GM19035 (cell line): ENCODE measurements around the gene WBP1.
"Not testable (repeated sequence)": the region's sequence is repeated elsewhere in the genome, so short reads cannot be mapped to it uniquely, and the experiment has no call there.

Experiments
- ATAC-seq: cut with Tn5 transposase; IDR thresholded peaks from one replicate; pipeline ENCODE4 v1.9.1; 2021; ENCODE audit not compliant: unreplicated experiment

Gene WBP1

DNA sequence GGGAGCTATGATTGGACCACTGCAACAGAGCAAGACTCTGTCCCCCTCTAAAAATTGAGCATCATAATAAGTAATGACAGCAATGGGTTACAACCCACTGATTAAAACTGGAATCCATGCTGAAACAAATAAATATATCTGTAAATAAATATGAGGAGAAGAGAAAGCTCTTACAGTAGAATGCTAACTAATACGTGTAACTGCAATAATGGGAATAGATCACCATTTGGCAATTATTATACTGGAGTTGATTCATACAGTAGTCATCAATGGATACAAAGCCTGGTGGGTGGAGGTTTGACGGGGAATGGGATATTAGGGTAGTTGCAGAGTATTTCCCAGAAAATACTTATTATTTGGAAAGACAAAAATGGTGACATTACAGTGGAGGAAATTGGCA lies 9.5 kb upstream of the WBP1 start:
- no peak for ATAC-seq

DNA sequence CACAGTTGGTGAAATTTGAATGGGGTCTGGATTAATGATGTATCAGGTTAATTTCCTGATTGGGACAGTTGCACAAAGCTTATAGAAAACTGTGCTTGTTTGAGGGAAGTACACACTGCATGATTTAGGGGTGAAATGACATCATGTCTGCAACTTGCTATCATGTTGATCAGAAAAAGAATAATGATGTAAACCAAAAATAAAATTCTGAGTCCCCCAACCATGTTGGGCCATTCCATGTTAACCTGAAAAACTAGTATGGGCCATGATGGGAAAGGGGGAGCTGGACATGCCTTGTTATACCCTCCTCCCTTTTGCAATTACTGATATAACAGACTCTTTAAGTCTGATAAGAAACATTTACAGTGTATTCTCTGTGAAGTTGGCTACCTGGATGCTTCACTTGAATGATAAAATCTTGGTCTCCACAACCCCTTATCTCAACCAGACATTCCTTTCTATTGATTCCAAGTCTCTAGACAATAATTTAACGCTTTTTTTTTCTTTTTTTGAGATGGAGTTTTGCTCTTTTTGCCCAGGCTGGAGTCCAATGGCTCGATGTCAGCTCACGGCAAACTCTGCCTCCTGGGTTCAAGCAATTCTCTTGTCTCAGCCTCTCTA lies 7.6 kb upstream of the WBP1 start:
- ATAC-seq: no peak

DNA sequence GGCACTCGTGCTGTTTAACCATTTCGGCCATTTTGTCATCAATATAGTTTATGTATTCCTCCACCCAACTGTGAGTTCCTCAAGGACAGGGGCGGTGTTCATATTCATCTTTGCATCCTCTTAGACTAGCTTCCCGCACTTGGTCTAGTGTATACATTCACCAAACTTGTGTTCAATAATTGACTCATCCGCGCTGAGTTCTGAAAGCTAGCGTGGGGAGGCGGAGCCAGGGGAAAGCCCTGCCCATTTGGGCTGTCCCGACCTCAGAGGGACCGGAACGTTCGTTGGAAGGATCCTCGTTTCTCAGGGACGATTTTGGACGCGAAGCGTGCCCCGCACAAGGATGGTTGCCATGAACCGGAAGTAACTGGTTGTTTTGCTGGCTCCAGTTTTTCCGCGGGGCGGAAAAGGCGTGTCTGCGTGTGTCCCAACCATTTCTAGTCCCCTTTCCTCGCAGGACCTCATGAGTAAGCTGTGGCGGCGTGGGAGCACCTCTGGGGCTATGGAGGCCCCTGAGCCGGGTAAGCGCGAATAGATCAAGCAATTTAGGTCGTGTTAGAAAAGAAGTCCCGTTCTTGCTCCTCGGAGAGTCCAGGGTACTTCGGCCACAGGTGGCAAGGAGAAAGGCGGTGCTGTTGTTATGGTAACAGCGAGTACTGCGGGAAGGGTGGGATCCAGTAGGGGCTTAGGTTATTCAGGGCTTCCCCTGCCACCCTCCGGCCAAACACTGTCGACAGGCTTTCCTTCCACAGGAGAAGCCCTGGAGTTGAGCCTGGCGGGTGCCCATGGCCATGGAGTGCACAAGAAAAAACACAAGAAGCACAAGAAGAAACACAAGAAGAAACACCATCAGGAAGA lies 3.4 kb upstream of the WBP1 start, which contains the start of gene INO80B:
TSS of gene INO80B (plus strand) at position 434 of the 858 bp plus-strand sequence. CDS start at position 464, 30 bp downstream.
- peak; percentile 47 for ATAC-seq

DNA sequence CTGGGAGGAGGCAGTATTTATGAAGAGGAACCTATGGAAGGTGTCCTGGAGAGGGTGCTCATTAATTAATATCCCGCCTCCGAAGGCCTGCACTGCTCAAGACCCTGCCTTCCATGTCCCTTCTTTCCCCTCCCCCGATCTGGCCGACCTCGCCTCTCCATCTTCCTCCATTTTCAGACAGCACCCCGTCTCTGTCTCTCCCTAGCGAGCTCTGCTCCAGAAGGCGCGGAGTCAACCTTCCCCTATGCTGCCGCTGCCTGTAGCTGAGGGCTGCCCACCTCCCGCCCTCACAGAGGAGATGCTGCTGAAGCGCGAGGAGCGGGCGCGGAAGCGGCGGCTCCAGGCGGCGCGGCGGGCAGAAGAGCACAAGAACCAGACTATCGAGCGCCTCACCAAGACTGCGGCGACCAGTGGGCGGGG lies 1.1 kb upstream of the WBP1 start:
- ATAC-seq: no peak

DNA sequence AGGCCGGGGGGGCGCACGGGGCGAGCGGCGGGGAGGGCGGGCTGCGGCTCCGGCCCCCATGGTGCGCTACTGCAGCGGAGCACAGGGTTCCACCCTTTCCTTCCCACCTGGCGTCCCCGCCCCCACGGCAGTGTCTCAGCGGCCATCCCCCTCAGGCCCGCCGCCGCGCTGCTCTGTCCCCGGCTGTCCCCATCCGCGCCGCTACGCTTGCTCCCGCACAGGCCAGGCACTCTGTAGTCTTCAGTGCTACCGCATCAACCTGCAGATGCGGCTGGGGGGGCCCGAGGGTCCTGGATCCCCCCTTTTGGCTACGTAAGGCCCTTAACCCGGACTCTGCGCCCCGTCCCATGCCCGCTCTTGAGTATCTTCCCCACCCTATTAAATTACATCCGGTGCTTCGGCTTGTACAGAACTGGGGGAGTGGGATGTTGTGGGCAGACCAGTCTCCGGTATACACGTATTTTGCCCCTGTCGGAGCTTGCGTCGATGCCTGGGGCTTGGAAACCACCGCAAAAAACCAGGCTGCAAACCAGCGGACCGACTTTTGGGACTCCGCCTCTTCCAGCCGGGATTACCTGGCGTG lies 598 bp upstream of the WBP1 start:
- peak; percentile 37 for ATAC-seq

DNA sequence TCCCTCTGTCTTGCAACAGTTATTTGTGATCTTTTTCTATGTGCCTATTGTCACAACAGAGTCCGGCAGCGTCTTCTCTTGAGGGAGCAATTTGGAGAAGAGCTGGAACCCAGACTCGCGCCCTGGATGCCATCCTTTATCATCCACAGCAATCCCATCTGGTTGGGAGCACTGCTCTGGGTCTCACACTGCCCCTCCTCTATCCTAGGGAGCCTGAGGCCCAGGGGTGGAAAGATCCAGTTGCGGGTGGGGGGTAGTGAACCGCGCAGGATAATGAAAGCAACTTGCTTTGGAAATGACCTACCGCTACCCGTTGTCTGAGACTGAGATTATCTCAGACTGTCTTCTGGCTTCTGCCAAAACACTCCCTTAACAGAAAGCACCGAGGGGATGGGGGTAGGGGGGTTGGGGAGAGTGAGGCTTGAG lies 713 bp downstream of the WBP1 start:
- ATAC-seq: no peak

DNA sequence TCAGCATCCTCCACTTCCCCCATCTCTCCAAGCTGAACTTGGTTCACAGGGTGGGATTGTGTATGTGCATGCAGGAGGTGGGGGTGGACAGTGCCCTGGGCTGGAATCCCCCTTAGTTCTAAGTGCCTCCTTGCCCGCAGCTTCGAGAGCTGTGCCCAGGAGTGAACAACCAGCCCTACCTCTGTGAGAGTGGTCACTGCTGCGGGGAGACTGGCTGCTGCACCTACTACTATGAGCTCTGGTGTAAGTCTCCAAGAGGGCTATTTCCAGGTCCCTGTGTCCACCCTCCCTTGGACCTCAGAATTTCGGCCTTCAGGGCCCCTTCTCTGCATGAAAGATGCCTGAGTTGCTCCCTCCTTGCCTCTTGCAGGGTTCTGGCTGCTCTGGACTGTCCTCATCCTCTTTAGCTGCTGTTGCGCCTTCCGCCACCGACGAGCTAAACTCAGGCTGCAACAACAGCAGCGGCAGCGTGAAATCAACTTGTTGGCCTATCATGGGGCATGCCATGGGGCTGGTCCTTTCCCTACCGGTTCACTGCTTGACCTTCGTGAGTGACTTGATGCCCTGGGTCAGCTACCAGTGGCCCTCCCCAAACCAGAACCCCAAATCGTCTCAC lies 1.4 kb downstream of the WBP1 start:
- not testable (repeated sequence) for ATAC-seq

DNA sequence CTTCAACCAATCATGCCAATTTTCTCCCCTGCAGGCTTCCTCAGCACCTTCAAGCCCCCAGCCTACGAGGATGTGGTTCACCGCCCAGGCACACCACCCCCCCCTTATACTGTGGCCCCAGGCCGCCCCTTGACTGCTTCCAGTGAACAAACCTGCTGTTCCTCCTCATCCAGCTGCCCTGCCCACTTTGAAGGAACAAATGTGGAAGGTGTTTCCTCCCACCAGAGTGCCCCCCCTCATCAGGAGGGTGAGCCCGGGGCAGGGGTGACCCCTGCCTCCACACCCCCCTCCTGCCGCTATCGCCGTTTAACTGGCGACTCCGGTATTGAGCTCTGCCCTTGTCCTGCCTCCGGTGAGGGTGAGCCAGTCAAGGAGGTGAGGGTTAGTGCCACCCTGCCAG lies 1.9 kb downstream of the WBP1 start:
- ATAC-seq: not testable (repeated sequence)

DNA sequence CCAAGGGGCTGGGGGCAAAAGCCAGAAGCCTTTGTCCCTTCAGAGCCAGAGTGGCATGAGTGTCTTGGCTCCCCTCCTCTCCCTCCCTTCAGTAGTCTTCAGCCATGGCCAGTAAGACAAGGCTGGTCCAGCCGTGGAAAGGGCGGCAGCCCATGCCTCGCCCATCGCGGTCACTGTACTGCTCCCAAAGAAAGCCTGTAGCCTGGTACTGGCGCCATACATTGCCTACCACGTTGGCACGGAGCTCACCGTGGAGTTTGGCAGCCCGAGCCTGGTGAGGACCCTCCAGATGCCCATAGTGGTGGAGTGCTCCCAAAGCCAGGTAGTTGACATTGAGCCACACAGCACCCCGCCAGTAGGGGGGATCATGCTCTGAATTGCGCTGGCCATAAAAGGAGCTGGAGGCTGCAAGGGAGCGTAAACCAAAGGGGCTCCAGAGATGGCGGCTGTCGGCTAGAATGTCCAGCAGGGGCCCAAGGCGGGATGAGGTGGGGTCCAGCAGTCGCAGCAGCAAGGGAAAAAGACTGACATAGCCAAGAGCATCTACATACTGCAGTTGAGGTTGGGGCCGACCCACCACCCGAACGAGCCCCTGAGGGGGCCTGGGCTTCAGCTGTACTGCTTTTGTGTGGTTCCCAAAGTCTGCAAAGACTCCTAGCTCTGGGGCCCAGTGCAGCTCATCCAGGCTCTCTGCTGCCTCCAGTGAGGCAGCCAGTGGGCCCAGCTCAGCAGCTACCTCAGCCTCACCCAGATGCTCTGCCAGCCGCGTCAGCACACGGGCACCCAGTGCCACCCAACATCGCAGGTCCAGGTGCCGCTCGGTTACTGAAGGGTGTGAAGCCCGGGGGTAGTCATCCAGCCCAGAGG lies 3.2 kb downstream of the WBP1 start:
- ATAC-seq: no peak

DNA sequence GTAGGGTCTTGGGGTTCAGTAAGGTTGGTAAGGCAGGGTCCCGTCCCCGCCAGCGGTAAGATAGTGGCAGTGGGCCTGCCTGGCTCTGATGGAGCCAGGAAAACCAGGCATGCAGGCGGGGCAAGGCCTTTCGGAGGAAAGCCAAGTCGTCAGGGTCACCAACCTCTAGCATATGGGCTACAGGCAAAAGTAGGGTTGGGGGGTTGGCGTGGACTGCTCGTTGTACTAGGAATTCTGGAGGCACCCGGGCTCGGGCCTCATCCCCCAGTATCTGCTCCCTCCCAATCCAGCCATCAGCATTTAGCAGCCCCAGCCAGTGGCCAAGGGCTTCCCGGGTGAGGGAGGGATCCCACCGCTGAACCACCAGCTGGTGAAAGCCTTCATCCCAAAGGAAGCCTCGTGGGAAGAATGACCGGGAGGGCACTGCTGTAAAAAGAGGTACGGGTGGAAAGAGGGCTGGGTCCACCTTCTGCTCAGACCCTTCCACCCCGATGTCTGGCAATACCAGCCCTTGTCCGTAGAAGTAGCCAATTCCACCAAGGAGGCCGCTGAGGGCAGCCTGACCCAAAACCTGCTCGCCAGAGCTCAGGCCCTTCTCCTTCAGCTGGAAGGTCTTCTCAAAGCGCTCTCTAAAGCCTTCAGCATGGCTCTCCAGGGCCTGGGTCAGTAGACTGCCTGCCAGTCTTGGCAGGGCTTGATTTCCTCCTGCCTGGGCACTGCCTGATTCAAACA lies 4.0 kb downstream of the WBP1 start:
- ATAC-seq: no peak

DNA sequence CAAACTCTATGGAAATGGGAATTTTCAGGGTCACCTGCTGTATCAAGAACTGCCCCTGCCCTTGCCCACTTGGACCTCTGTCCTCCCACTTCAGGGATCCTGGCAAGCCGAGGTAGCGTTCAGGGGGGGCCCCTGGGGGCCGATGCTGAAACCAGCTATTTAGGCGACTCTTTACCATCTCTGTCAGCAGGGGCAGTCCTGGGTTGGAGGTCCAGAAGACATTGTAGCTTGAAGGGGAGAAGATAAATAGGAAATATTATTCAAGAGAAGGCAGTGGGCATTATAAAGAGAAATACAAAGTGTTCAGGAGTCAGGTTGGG lies 4.5 kb downstream of the WBP1 start:
- no peak for ATAC-seq

DNA sequence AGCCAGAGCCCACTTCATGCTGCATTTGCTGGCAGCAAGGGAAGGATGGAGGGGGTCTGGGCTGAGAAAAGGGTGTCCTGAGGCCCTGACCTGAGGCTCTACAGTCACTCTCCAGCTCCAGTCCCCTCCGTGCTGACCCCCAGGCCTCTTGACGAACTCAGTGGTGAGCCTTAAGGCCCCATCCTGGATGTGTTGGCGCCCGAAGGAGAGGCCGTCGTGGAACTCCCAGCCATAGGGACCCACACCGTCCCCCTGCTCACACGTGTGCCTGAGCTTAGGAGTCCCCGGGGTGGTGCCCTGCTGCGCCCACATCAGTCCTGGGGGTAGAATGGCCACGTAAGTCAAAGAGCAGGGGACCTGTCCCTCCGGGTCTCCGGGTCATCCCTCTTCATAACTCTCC lies 6.2 kb downstream of the WBP1 start:
- ATAC-seq: no peak

DNA sequence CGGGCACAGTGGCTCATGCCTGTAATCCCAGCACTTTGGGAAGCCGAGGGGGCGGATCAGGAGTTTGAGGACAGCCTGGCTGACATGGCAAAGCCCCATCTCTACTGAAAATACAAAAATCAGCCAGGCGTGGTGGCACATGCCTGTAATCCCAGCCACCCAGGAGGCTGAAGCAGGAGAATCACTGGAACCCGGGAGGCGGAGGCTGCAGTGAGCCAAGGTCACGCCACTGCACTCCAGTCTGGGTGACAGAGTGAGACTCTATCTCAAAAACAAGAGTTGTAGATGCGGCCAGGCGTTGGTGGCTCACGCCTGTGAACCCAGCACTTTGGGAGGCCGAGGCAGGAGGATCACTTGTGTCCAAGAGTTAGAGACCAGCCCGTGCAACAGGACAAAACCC lies 12.5 kb downstream of the WBP1 start:
- ATAC-seq: not testable (repeated sequence)

DNA sequence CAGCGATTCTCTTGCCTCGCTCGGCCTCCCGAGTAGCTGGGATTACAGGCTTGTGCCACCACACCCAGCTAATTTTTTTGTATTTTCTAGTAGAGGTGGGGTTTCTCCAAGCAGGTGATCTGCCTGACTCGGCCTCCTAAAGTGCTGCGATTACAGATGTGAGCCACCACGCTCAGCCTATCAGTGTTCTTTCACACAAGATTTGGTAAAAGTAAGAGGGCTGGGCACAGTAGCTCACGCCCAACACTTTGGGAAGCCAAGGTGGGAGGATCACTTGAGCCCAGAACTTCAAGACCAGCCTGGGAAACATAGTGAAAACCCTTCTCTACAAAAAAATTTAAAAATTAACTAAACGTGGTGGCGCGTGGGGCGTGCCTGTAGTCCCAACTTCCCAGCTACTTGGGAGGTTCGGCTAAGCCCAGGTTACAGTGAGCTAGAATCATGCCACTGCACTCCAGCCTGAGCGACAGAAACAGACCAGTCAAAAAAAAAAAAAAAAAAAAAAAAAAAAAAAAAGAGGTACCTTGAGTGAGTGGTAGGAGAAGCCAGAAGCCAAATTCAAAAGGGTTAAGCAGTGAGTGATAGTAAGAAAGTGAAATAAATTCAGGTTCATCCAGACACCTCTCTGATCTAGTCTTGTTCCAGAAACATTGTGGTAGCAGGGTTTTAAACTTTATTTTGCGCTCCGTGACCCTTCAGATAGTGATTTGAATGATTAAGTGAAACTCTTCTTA lies 13.3 kb downstream of the WBP1 start:
- no peak for ATAC-seq

DNA sequence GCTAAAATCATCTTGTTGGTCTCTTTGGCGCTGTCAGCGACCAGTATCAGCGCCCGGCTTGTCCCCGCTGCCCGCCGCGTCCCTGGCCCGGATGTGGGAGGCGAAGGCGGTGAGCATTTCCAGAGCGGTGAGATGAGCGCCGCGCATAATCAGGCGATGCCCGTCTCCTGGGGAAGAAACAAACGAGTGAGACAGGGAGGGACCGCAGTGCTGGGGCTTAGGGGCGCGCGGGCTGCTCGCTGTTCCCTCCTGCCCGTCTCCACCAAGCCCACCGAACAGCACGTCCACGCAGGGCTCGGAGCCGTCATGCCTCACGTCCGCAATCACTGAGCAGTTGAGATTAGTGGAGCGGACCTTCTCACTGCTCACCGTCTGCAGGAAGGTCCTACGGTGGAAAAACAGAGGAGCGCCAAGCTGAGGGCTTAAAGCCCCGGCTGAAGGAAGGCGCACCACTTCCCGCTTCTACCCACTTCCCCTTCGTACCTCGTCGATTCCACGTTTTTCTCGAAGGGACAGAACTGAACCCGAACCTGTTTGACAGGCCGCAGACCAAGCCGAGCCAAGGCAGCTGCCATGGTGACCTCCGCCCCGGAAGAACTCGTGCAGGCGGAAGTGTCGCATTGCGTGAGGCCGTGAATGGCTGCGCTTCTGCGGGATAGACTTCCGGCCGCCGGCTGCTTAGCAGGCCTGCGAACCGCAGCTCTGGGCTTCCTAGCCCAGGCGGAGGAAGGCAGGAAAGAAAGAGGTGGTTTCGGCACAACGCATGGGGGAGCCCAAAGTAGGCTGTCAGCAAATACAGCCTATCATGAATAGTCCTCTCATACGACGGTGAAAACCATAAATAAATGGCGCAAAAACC lies 14.1 kb downstream of the WBP1 start, which contains the start of gene MRPL53:
TSS of gene MRPL53 (minus strand) at position 595 of the 859 bp plus-strand sequence. CDS start at position 575, 20 bp downstream.
- ATAC-seq: peak; percentile 93

DNA sequence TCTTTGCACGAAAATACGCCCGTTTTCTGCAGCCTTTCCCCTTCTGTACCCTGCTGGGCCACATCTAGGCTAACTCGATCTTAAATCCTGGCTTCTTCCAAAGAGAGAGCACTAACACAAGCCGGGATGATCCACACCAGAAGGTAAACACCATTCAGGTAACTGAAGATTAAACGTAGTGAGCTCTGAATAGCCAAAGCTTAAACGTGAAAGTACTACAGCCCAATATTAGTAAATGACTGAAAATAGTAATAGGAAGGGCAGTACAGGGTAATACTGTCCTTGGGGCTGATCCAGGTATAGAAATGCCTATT lies 14.7 kb downstream of the WBP1 start:
- ATAC-seq: no peak

DNA sequence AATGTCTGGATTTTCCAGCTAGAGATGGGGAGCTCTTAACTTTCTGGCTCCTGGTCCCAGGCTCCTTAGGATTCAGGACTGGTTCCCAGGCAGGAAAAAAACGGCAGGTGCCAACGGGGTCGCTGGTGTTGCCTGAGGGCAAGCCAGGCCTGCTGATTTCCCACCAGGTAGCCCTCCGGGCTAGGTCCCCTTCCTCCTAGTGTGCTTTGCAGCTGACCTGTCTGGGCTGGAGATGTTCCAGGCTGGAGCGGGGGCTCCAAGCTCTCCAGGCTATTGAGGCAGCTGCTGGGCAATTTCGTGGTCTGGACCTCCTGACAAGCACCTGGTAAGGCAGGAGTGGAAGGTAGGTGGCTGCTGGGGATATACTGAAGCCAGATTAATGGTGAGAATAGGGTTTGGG lies 16.2 kb downstream of the WBP1 start:
- ATAC-seq: no peak

DNA sequence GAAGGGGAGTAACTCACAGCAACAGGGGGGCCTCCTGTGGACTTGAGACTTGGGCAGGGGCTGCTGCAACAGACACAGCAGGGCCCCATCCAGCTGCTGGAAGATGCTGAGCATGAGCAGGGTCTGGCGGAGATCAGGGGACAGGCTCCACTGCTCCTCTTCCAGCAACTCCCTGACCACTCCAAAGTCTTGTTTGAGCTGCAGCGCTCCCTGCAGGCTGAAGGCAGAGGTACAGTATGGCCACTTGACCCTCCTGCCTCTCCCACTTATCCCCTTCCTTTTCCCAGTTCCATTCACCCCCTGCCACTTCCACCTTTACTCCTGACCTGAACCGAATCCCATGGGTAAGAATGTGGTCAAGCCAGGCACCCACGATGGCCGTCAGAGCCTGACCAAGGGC lies 16.7 kb downstream of the WBP1 start:
- no peak for ATAC-seq

DNA sequence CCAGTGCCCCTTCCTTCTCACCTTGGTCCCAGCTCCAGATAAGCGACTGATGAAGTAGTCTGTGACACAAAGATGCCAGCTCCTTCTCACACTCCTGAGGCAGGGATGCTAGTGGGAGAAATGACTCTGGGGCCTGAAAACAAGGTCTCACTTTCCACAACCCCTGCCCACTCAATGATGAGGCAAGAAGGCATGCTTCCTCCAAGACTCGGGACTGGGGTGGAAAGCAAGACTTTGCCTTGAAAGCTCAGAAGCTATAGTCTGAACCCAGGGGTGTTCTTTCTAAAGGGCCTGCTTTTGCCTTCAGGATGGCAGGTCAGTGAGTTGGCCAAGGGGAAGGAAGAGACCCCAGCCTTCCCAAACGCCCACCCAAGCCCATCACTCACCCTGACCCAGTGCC lies 23.2 kb downstream of the WBP1 start:
- no peak for ATAC-seq
